Cardiac muscle cell (in vitro differentiated cells and primary cell): ENCODE measurements around the gene ABHD16A. TPM values are rescaled to one million over a fixed set of nuclear protein-coding genes. Genes with fewer than 3 reads are reported as not detected.

Experiments used
- DNase-seq, 2 donors: peaks; one replicate each; pipeline versions ENCODE4 v3.0.0 to v3.0.0-alpha.2; 2010 to 2017; ENCODE audit warnings: low read depth in 1 of 2, low spot score in 1 of 2
- H3K27ac ChIP-seq: fragments of 200-600 bp; sonication (generic); 2 replicates; pipeline ENCODE4 v1.5.1; 2016
- H3K27me3 ChIP-seq: fragments of 200-600 bp; sonication (generic); 2 replicates; pipeline ENCODE4 v1.6.0; 2016; ENCODE audit warnings: control low read depth
- H3K36me3 ChIP-seq: fragments of 200-600 bp; sonication (generic); 2 replicates; pipeline ENCODE4 v1.5.1; 2016; ENCODE audit warnings: control low read depth
- H3K4me1 ChIP-seq: fragments of 200-600 bp; sonication (generic); 2 replicates; pipeline ENCODE4 v1.8.1; 2017; ENCODE audit warnings: low read depth, mild to moderate bottlenecking, mixed run types
- H3K4me3 ChIP-seq: fragments of 200-600 bp; sonication (generic); 2 replicates; pipeline ENCODE4 v1.5.1; 2016; ENCODE audit warnings: mild to moderate bottlenecking
- H3K9me3 ChIP-seq: fragments of 200-600 bp; sonication (generic); 2 replicates; pipeline ENCODE4 v1.5.1; 2017; ENCODE audit warnings: low read depth, mild to moderate bottlenecking, control low read depth
- CTCF ChIP-seq: IDR thresholded peaks from 2 replicates; pipeline ENCODE4 v1.5.1; 2012; ENCODE audit warnings: low read depth, mild to moderate bottlenecking, low read length
- polyA plus RNA-seq: library from polyadenylated mRNA; unstranded; fragments of >200 nt; fragmentation: Nextera tagmentation; extraction: Ambion mirVana; gene quantifications from 2 replicates; pipeline ENCODE4 v1.2.1, GENCODE V29; 2016
- total RNA-seq: library from RNA; depleted of rRNA; stranded (reverse); fragments of >200 nt; gene quantifications from 2 replicates; pipeline ENCODE4 v1.2.3, GENCODE V29; 2016

The ABHD16A gene
- total and polyA plus RNA-seq, 2 experiments from 2014 or later = 48.0 to 65.1 TPM

- TF ChIP-seq CTCF = no peak
- H3K27ac ChIP-seq = no peak overlapping the region
- no peaks in the 10 kb centered on the region for H3K4me1 ChIP-seq
- H3K9me3 ChIP-seq = no peaks in the 10 kb centered on the region
- H3K4me3 ChIP-seq = no peak overlapping the region
- no peak for DNase-seq
- H3K36me3 ChIP-seq = peaks cover 39% of the 10 kb centered on the region
- H3K27me3 ChIP-seq = no peaks in the 10 kb centered on the region
Measured at GRCh38 chr6:31692886-31693285, 10.2 kb downstream of the ABHD16A start.

GRCh38 chr6:31692353-31692752, 10.8 kb downstream of the ABHD16A start:
- Histone ChIP-seq H3K36me3 (peaks cover 44% of the 10 kb centered on the region), H3K27me3 (no peaks in the 10 kb centered on the region), H3K4me1 (no peaks in the 10 kb centered on the region), H3K9me3 (no peaks in the 10 kb centered on the region), H3K4me3 (no peak overlapping the region), H3K27ac (no peak overlapping the region)
- TF ChIP-seq CTCF = no peak
- no peak for DNase-seq

DNA sequence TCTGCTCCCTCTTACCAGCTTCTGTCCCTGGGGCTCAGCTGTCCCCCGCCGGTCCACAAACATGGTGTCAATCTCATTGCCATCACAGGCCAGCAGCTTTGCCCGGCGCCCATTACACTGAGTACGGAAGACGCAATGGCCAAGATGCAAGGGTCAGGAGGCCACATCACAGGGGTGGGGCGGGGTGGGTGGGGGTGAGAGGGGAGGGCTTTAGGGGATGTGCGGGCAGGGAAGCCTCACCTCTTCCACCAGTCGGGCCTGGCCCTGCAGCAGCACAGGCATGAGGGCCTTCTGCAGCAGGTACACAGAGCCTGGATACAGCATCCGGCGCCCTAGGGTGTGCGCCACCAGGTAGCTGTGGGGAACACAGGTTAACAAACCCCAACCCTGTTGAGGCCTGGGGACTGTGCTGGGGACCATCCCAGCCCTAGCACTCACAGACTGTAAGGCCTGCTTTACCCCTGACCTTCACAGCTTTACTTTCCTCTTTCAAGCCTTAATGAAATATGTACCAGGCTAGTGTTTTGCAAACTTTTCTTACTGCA, 11.5 kb downstream of the ABHD16A start:
- Histone ChIP-seq H3K4me1 (no peaks in the 10 kb centered on the region), H3K9me3 (no peaks in the 10 kb centered on the region), H3K27me3 (no peaks in the 10 kb centered on the region), H3K36me3 (peaks cover 50% of the 10 kb centered on the region), H3K27ac (no peak overlapping the region), H3K4me3 (no peak overlapping the region)
- no peak for DNase-seq
- TF ChIP-seq CTCF = no peak

GRCh38 chr6:31691078-31691463, 12.1 kb downstream of the ABHD16A start:
- no peaks in the 10 kb centered on the region for H3K4me1 ChIP-seq
- no peak for DNase-seq
- H3K36me3 ChIP-seq = peaks cover 50% of the 10 kb centered on the region
- H3K9me3 ChIP-seq = no peaks in the 10 kb centered on the region
- H3K27ac ChIP-seq = no peak overlapping the region
- no peak overlapping the region for H3K4me3 ChIP-seq
- no peak for TF ChIP-seq CTCF
- H3K27me3 ChIP-seq = no peaks in the 10 kb centered on the region

- H3K9me3 ChIP-seq = no peaks in the 10 kb centered on the region
- DNase-seq = peak in 1 of 2 donors; percentile 22
- no peak overlapping the region for H3K27ac ChIP-seq
- no peaks in the 10 kb centered on the region for H3K27me3 ChIP-seq
- no peak for TF ChIP-seq CTCF
- H3K4me3 ChIP-seq = no peak overlapping the region
- H3K4me1 ChIP-seq = no peaks in the 10 kb centered on the region
- H3K36me3 ChIP-seq = peaks cover 54% of the 10 kb centered on the region
Measured at GRCh38 chr6:31690231-31691077, 12.7 kb downstream of the ABHD16A start.
